H1 (cell line): ENCODE results near the gene FSIP1. TPM values are rescaled to one million over a fixed set of nuclear protein-coding genes. Genes with fewer than 3 reads are reported as not detected.

ENCODE experiments used
- CTCF ChIA-PET: fragments of 300-600 bp; sonication (Branson Sonifier 250); formaldehyde crosslinking; loops from one replicate; lab custom pipeline; 2021; ENCODE audit not compliant: partially characterized antibody; lab: Charles Lee
- POLR2A ChIA-PET: fragments of 300-600 bp; sonication (Branson Sonifier 250); formaldehyde crosslinking; loops from one replicate; lab custom pipeline; 2021; ENCODE audit warnings: inconsistent platforms; ENCODE audit not compliant: partially characterized antibody; lab: Charles Lee
- DNase-seq, 2 experiments: peaks; one replicate each; pipeline versions ENCODE4 v3.0.0 to v3.0.0-alpha.2; 2010 to 2022; ENCODE audit warnings: low spot score in 2 of 2, low read depth in 1 of 2, mixed read lengths in 1 of 2
- FAIRE-seq: peaks from 2 replicates; lab custom pipeline; 2011; peaks lifted over from hg19 to GRCh38; lab: Jason Lieb, UNC
- H2AFZ ChIP-seq: 2 replicates; pipeline ENCODE4 v1.8.1; 2012; ENCODE audit warnings: low read length, inconsistent platforms
- H2AK5ac ChIP-seq: 2 replicates; pipeline ENCODE4 v1.6.1; 2013; ENCODE audit warnings: low read depth, low read length
- H2BK120ac ChIP-seq: replicated peaks from 2 replicates; pipeline ENCODE3; 2013; ENCODE audit warnings: low read depth, low read length, inconsistent platforms
- H2BK12ac ChIP-seq: 2 replicates; pipeline ENCODE4 v1.6.1; 2013; ENCODE audit warnings: low read depth, low read length
- H2BK15ac ChIP-seq: 2 replicates; pipeline ENCODE4 v1.6.1; 2013; ENCODE audit warnings: low read length
- H2BK20ac ChIP-seq: 2 replicates; pipeline ENCODE4 v1.6.1; 2013; ENCODE audit warnings: low read length
- H2BK5ac ChIP-seq: 2 replicates; pipeline ENCODE4 v1.6.1; 2013; ENCODE audit warnings: low read depth, low read length
- H3K14ac ChIP-seq: 2 replicates; pipeline ENCODE4 v1.6.1; 2013; ENCODE audit warnings: inconsistent platforms; ENCODE audit not compliant: insufficient read length
- H3K18ac ChIP-seq: 2 replicates; pipeline ENCODE4 v1.6.1; 2013; ENCODE audit warnings: low read length; ENCODE audit errors: extremely low read depth
- H3K23ac ChIP-seq: 2 replicates; pipeline ENCODE4 v1.6.1; 2013; ENCODE audit warnings: inconsistent platforms; ENCODE audit not compliant: insufficient read length
- H3K23me2 ChIP-seq: 2 replicates; pipeline ENCODE4 v1.6.1; 2013; ENCODE audit warnings: low read depth, low read length
- H3K27ac ChIP-seq: 2 replicates; pipeline ENCODE4 v1.6.1; 2011; ENCODE audit warnings: low read depth, low read length, inconsistent platforms
- H3K27me3 ChIP-seq, 4 experiments: replicated peaks in 1 of 4; 1 replicate in 1 of 4; 2 replicates in 3 of 4; pipeline versions ENCODE4 v1.6.1 to v1.8.1; 2011 to 2013; ENCODE audit warnings: low read length in 3 of 4, mild to moderate bottlenecking in 3 of 4, inconsistent platforms in 2 of 4, mixed read lengths in 2 of 4, moderate library complexity in 1 of 4; ENCODE audit not compliant: control insufficient read depth in 3 of 4, insufficient read depth in 3 of 4; ENCODE audit errors: extremely low read depth in 1 of 4
- H3K36me3 ChIP-seq, 4 experiments: 2 replicates each; pipeline versions ENCODE4 v1.6.1 to v1.8.1; 2011 to 2013; ENCODE audit warnings: mild to moderate bottlenecking in 4 of 4, low read length in 3 of 4, moderate library complexity in 2 of 4, control low read depth in 1 of 4, inconsistent platforms in 1 of 4; ENCODE audit not compliant: insufficient read depth in 4 of 4, control insufficient read depth in 2 of 4
- H3K4ac ChIP-seq: replicated peaks from 2 replicates; pipeline ENCODE3; 2013; ENCODE audit warnings: low read length, low read depth, mixed read lengths, inconsistent platforms; ENCODE audit not compliant: insufficient read length
- H3K4me1 ChIP-seq, 4 experiments: replicated peaks in 1 of 4; 1 replicate in 1 of 4; 2 replicates in 3 of 4; pipeline versions ENCODE4 v1.6.1 to v1.8.1; 2011 to 2013; ENCODE audit warnings: low read length in 3 of 4, inconsistent platforms in 2 of 4, mixed read lengths in 1 of 4; ENCODE audit not compliant: insufficient read depth in 4 of 4, control insufficient read depth in 3 of 4
- H3K4me2 ChIP-seq, 2 experiments: 2 replicates each; pipeline versions ENCODE4 v1.6.1 to v1.8.1; 2011 to 2013; ENCODE audit warnings: low read depth in 2 of 2, low read length in 2 of 2, control low read depth in 1 of 2, inconsistent platforms in 1 of 2, mild to moderate bottlenecking in 1 of 2; ENCODE audit not compliant: insufficient read depth in 1 of 2
- H3K4me3 ChIP-seq, 4 experiments: fragments of 200-600, 300-600 bp in 1 of 4; sonication (generic), shearing (Covaris generic), sonication (Bioruptor Twin) in 1 of 4; 2 replicates each; pipeline versions ENCODE4 v1.5.1 to v1.8.1; 2011 to 2016; ENCODE audit warnings: low read length in 4 of 4, low read depth in 3 of 4, control low read depth in 2 of 4, inconsistent platforms in 2 of 4, mild to moderate bottlenecking in 2 of 4, mixed read lengths in 1 of 4, moderate library complexity in 1 of 4; ENCODE audit not compliant: insufficient read depth in 2 of 4; ENCODE audit errors: extremely low read depth in 1 of 4
- H3K56ac ChIP-seq: replicated peaks from 2 replicates; pipeline ENCODE3; 2013; ENCODE audit warnings: low read depth, mild to moderate bottlenecking, mixed read lengths, low read length, inconsistent platforms; ENCODE audit not compliant: insufficient read length
- H3K79me1 ChIP-seq: 2 replicates; pipeline ENCODE4 v1.6.1; 2013; ENCODE audit warnings: low read depth, low read length, control low read depth
- H3K79me2 ChIP-seq, 2 experiments: 2 replicates each; pipeline versions ENCODE4 v1.6.1 to v1.8.1; 2012 to 2013; ENCODE audit warnings: low read length in 2 of 2, mild to moderate bottlenecking in 2 of 2, inconsistent platforms in 1 of 2; ENCODE audit not compliant: insufficient read depth in 2 of 2, control insufficient read depth in 1 of 2
- H3K9ac ChIP-seq, 4 experiments: replicated peaks in 1 of 4; 1 replicate in 1 of 4; 2 replicates in 3 of 4; pipeline versions ENCODE4 v1.6.1 to v1.8.1; 2011 to 2013; ENCODE audit warnings: low read depth in 3 of 4, low read length in 3 of 4, control low read depth in 2 of 4, mild to moderate bottlenecking in 2 of 4, moderate library complexity in 2 of 4, inconsistent platforms in 1 of 4; ENCODE audit errors: extremely low read depth in 1 of 4
- H3K9me3 ChIP-seq, 2 experiments: 2 replicates each; pipeline versions ENCODE4 v1.6.1 to v1.8.1; 2012 to 2013; ENCODE audit warnings: mild to moderate bottlenecking in 2 of 2, moderate library complexity in 2 of 2, control low read depth in 1 of 2, inconsistent platforms in 1 of 2, low read depth in 1 of 2, low read length in 1 of 2, mixed read lengths in 1 of 2; ENCODE audit not compliant: insufficient read depth in 2 of 2
- H4K20me1 ChIP-seq, 2 experiments: replicated peaks in 1 of 2; 2 replicates each; pipeline versions ENCODE3 to v1.8.1; 2011 to 2013; ENCODE audit warnings: inconsistent platforms in 2 of 2, low read length in 2 of 2, mild to moderate bottlenecking in 1 of 2; ENCODE audit not compliant: insufficient read depth in 2 of 2, control insufficient read depth in 1 of 2
- H4K5ac ChIP-seq: 2 replicates; pipeline ENCODE4 v1.6.1; 2013; ENCODE audit warnings: low read length, low read depth, mixed read lengths, inconsistent platforms; ENCODE audit not compliant: insufficient read length
- H4K8ac ChIP-seq: 2 replicates; pipeline ENCODE4 v1.8.0; 2013; ENCODE audit warnings: mild to moderate bottlenecking, moderate library complexity, low read length, inconsistent platforms; ENCODE audit not compliant: insufficient read depth; ENCODE audit errors: extremely low read depth
- H4K91ac ChIP-seq: replicated peaks from 2 replicates; pipeline ENCODE3; 2013; ENCODE audit warnings: low read length, mixed read lengths, inconsistent platforms; ENCODE audit not compliant: insufficient read length
- CEBPB ChIP-seq: IDR thresholded peaks from 2 replicates; pipeline ENCODE4 v1.6.1; 2012; ENCODE audit warnings: low read depth, low read length
- SUZ12 ChIP-seq: fragments of 200-600 bp; sonication (generic); IDR thresholded peaks from 2 replicates; pipeline ENCODE4 v1.6.1; 2012; ENCODE audit warnings: mild to moderate bottlenecking, inconsistent platforms, low read length, moderate library complexity, mixed read lengths
- WGBS, 2 experiments: shearing (Covaris generic) in 1 of 2; methylation state at CpG; one replicate each; pipeline versions ENCODE4 v1.1.6 to v1.1.7; 2013 to 2015; ENCODE audit warnings: low lambda C conversion rate in 2 of 2, mixed read lengths in 2 of 2, inconsistent platforms in 1 of 2, low coverage in 1 of 2, missing lambda C conversion rate in 1 of 2; ENCODE audit not compliant: insufficient replicate concordance in 2 of 2, insufficient coverage in 1 of 2, insufficient read length in 1 of 2; ENCODE audit errors: extremely low coverage in 1 of 2, missing lambda C conversion rate in 1 of 2; 5-methylcytosine and 5-hydroxymethylcytosine counted together
- polyA plus RNA-seq, 7 experiments: library from polyadenylated mRNA; depleted of rRNA in 3 of 7; stranded (reverse) in 5 of 7; unstranded in 2 of 7; fragments of >200 nt in 5 of 7; fragments of 200-250 nt in 2 of 7; gene quantifications; 1 replicate in 5 of 7; 2 replicates in 1 of 7; 4 replicates in 1 of 7; pipeline versions ENCODE4 v1.2.1 to v1.2.3, GENCODE V29; 2011 to 2013; ENCODE audit warnings: missing spikeins in 2 of 7, mixed read lengths in 2 of 7
- total RNA-seq: library from RNA; stranded (reverse); fragmentation: NEBNext Ultra II Directional; extraction: Animal tissue kit (Norgen Biotek cat#: 25700); gene quantifications from 2 replicates; pipeline ENCODE4 v1.2.1, GENCODE V29; 2021

FSIP1 gene
- total and polyA plus RNA-seq, 2 of the 8 experiments (the other 6 are each of a cell fraction or from before 2014, with no cell fraction given), result 0.18 to 1.3 TPM

GRCh38 chr15:39663704-39664250 is 118.9 kb downstream of the FSIP1 start:
- Histone ChIP-seq H4K20me1 (no peaks in the 10 kb centered on the region), H2BK5ac (no peak overlapping the region), H3K36me3 (no peaks in the 10 kb centered on the region), H3K27me3 (no peaks in the 10 kb centered on the region), H4K8ac (no peak overlapping the region), H3K4me2 (no peak overlapping the region), H3K79me1 (no peaks in the 10 kb centered on the region), H3K4me1 (peaks cover 4 to 15% (median 10%) of the 10 kb centered on the region in 4 experiments; a peak in 6 of 7 replicates), H3K4ac (no peak overlapping the region), H2BK12ac (no peak overlapping the region), H3K56ac (no peak overlapping the region), H4K91ac (no peak overlapping the region), H4K5ac (no peak overlapping the region), H3K27ac (no peak overlapping the region), H2AK5ac (no peak overlapping the region), H2BK15ac (no peak overlapping the region), H3K9ac (no peak overlapping the region), H3K23me2 (no peaks in the 10 kb centered on the region), H3K14ac (no peak overlapping the region), H2BK120ac (no peak overlapping the region), H3K4me3 (no peak overlapping the region), H3K18ac (no peak overlapping the region), H3K23ac (no peak overlapping the region), H3K9me3 (no peaks in the 10 kb centered on the region; a peak in 2 of 4 replicates), H2AFZ (no peak overlapping the region), H3K79me2 (no peaks in the 10 kb centered on the region), H2BK20ac (no peak overlapping the region)
- DNase-seq, result no peak
- peak; percentile 55 for FAIRE-seq
- TF ChIP-seq CEBPB (no peak), SUZ12 (no peak)
- ChIA-PET POLR2A (interaction anchor here (1.0 to 2.1 kb wide), 2 partner anchors 80 to 83 kb away, joined by 3 to 13 read pairs; partner anchors contain the start of gene THBS1), CTCF (interaction anchor here (1.0 to 1.7 kb wide), 4 partner anchors 14 to 81 kb away, joined by 3 to 4 read pairs (median 4); no protein-coding TSS in a partner anchor)
- WGBS, 2 experiments, result 82% methylated on average over 2 of the region's 2 CpGs; no CpG with 5 or more reads in 1 of the 2 experiments
